Measurements from ENCODE around the gene OR2F1.

- TF ChIP-seq CTCF (conservative IDR thresholded peaks at IDR 0.05) (no peak), ZFX (IDR thresholded peaks at IDR 0.05) (no peak)
Measured at GRCh38 chr7:144009361-144009760, 54.7 kb downstream of the OR2F1 start.

Data from C4-2B (cell line).